ENCODE measurements around the gene ORM2. TPM values are rescaled to one million over a fixed set of nuclear protein-coding genes. Genes with fewer than 3 reads are reported as not detected.

Gene ORM2
- total RNA-seq, 1 experiment from 2014 or later = not detected

GRCh38 chr9:114370251-114370967 lies 40.7 kb downstream of the ORM2 start:
- no peak for DNase-seq (ENCODE audit: low read depth)

GRCh38 chr9:114370968-114371320 lies 41.3 kb downstream of the ORM2 start:
- no peak for DNase-seq (ENCODE audit: low read depth)

DNA sequence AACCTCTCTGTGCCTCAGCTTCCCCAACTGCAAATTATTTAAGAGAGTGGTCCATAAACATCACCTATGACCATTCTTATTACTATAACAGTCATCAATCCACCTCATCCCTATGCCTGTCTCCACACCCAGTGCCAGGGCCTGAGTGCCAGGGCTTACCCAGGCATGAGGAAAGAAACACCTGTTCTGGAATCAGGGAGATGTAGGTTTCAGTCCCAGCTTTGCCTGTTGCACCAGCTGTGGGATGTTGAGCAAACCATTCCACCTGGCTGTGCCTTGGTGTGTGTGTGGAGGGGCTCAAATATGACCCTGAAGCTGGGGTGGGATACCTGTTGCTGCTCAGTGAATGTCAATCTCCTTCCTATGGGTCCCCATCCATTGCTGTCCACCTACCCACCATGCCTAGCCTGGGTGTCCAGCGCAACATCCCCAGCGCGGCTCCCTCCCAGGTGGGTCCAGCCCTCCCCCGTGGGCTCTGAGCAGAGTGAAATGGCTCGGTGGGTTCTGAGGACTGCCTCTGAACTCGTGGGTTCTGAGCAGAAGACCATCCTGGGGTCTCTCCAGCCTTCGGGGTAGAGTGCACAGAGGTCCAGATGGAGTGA lies 41.8 kb downstream of the ORM2 start:
- no peak for DNase-seq (ENCODE audit: low read depth)

DNA sequence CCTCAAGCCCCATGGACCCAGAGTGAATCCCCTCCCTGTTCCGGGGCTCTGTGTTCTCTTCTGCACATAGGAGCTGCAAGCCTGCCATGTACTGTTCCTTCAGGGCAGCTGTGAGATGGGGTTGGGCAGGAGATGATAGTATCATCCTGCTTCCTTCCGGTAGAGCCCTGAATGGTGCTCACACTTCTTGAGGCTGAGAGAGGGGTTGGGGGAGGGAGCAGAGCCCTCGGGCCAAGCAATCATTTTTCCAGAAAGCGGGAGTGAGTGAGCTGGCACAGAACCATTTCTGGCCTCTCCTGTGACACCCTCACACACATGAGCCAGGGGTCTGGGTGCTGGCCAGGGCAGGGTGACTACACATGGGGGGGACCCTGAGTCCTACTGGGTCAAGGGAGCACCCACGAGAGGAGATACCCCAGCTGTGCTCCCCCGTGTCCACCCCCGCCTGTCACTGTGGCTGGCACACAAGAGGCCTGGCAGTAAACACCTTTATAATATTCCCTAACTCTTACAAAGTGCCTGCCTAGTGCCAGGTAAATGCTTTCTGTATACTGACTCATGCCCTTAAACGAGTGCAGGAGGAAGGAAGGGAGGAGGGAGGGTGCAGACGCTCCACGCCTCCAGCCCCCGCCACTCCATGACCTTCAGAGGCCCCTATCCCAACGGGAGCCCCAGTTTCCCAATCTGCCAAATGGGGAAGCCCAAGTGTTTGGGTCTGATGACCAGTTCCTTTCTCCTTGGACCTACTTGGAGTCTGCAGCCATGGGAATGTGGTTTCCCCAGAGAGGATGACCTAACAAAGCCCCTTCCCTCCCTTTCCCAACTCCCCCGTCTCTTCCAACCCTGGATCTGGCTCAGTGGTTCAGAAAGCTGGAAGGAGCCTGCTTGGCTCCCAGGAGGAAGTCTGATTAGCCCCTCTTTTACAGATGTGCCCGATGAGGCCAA lies 42.6 kb downstream of the ORM2 start:
- peak; percentile 57 for DNase-seq (ENCODE audit: low read depth)

GRCh38 chr9:114372921-114373448 lies 43.3 kb downstream of the ORM2 start:
- DNase-seq (ENCODE audit: low read depth) = no peak

- DNase-seq (ENCODE audit: low read depth) = no peak
These were observed 44.5 kb downstream of the ORM2 start for GRCh38 chr9:114373960-114374730.

GRCh38 chr9:114374936-114375335 lies 45.3 kb downstream of the ORM2 start:
- no peak for DNase-seq (ENCODE audit: low read depth)

DNA sequence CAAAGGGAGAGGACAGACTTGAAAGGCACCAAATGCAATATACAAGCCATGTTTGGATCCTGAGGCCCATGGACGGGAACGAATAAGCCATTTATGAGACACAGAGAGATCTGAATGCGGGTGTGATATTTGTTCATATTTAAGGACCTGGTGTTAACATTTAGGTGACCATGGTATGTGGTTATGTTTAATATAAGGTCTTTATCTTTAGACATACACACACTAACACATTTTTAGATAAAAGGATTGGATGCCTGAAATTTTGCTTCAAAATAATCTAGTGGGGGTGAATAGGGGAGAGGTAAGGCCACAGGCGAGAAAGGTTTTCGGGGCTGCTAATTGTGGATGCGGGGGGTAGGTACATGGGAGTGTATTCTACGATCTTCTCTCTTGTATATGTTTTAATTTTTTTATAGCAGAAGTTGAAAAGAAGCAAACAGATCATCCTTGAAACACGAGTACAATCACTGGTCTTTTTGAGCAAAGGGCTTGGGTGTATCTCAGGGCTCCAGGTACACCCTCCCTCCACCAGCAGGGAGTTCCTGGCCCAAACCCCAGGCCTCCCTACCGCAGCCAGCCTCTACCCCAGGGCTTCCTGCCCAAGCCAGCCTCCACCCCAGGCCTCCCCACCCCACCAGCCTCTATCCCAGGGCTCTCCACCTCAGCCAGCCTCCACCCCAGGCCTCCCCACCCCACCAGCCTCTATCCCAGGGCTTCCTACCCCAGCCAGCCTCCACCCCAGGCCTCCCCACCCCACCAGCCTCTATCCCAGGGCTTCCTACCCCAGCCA lies 45.9 kb downstream of the ORM2 start:
- no peak for DNase-seq (ENCODE audit: low read depth)

- no peak for DNase-seq (ENCODE audit: low read depth)
These were observed 47.1 kb downstream of the ORM2 start for GRCh38 chr9:114376586-114377445.

DNA sequence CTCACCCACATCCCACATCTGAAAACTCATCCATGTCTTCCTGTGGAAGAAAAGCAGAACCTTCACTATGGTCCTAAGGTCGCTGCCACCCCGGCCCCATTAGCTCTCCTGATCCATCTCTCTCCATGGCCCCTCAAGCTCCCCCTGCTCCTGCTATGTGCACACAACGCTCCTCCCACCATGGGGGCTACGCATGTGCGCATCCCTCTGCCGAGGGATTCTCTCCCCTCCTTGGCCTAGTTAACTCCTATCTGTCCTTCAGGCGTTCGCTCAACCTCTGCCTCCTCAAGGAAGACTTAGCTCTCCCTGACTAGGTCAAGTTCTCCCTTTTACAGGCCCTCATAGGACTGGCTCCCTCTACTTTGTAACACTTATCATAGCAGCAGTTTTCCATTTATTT lies 48.3 kb downstream of the ORM2 start:
- DNase-seq (ENCODE audit: low read depth) = no peak

GRCh38 chr9:114378883-114379282 lies 49.2 kb downstream of the ORM2 start:
- DNase-seq (ENCODE audit: low read depth) = no peak

Other genes starting within 250 kb of the ORM2 start
- gene KIF12, start 230.6 kb upstream of the ORM2 start, total RNA-seq (2014; rRNA removed; shearing (Covaris generic)) = not detected in 2 replicates
- gene COL27A1, start 174.3 kb upstream of the ORM2 start, total RNA-seq (2014; rRNA removed; shearing (Covaris generic)) = 6.4 and 7.8 TPM in 2 replicates
- gene ORM1, start 6.8 kb upstream of the ORM2 start, total RNA-seq (2014; rRNA removed; shearing (Covaris generic)) = not detected in 2 replicates
- 1.5 and 2.9 TPM in 2 replicates for gene AKNA, start 58.1 kb downstream of the ORM2 start, total RNA-seq (2014; rRNA removed; shearing (Covaris generic))
- 1.3 and 1.6 TPM in 2 replicates for gene WHRN, start 175.6 kb downstream of the ORM2 start, total RNA-seq (2014; rRNA removed; shearing (Covaris generic))

Data from Daoy (cell line).